NT2/D1 (cell line): ENCODE measurements around the gene DNAH17.

Experiments used
- SUZ12 ChIP-seq: IDR thresholded peaks from 2 replicates; pipeline ENCODE4 v1.6.1; 2011; ENCODE audit not compliant: insufficient read length, insufficient read depth; ENCODE audit errors: extremely low read depth
- YY1 ChIP-seq: IDR thresholded peaks from 2 replicates; pipeline ENCODE4 v1.6.1; 2011; ENCODE audit not compliant: insufficient read length, insufficient read depth
- ZNF274 ChIP-seq: IDR thresholded peaks from 2 replicates; pipeline ENCODE4 v1.6.1; 2011; ENCODE audit warnings: mild to moderate bottlenecking, low read depth, low read length

DNA sequence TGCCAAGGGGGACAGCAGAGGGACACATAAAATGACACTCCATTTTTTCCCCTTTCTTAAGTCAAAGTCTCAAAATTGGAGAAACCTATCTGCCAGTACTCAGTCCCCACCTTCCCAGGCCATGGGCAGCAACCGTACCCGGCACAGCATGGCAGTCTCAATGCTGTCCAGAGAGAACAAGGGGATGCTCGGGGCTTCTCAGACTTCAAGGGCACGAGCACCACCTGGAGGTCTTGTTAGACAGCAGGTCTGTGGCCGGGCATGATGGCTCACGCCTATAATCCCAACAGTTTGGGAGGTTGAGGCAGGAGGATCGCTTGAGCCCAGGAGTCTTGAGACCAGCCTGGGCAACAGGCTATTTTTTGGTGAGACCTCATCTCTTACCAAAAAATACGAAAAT is 3.2 kb downstream of the DNAH17 start:
- TF ChIP-seq SUZ12 (no peak), ZNF274 (no peak), YY1 (no peak)
